Uterus (tissue), 2 donors: ENCODE measurements around the gene THPO.

ENCODE experiments used
- POLR2A ChIP-seq, 2 donors: fragments of 450-650 bp; IDR thresholded peaks; one replicate each; pipeline ENCODE4 v1.6.1; 2016; ENCODE audit warnings: antibody characterized with exemption in 2 of 2, mild to moderate bottlenecking in 1 of 2, moderate library complexity in 1 of 2
- TF ChIP-seq, protein P1 (sequence below), 4 experiments: fragments of 200-600 bp in 2 of 4; fragments of 450-650 bp in 2 of 4; sonication (generic) in 2 of 4; IDR thresholded peaks; one replicate each; pipeline ENCODE4 v1.5.1; 2016 to 2019; ENCODE audit warnings: antibody characterized with exemption in 4 of 4, mild to moderate bottlenecking in 2 of 4, moderate library complexity in 1 of 4

DNA sequence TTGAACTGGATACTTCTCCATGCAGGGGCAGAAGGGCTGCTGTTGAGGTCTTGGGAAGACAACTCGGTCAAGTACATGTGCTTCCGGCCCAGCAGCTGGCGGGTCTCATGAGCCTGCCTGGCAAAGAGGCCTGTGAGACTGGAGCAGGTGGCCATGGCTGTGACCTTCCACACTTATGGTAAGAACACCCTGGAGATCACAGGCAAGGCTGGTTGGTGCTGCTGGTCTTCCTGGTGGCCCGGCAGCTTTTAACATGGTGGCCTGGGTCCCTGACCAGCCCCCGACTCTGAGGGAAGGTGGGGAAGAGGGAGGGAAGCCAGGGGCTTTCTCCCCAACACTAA lies 17.3 kb upstream of the THPO start:
- TF ChIP-seq, protein P1, sequence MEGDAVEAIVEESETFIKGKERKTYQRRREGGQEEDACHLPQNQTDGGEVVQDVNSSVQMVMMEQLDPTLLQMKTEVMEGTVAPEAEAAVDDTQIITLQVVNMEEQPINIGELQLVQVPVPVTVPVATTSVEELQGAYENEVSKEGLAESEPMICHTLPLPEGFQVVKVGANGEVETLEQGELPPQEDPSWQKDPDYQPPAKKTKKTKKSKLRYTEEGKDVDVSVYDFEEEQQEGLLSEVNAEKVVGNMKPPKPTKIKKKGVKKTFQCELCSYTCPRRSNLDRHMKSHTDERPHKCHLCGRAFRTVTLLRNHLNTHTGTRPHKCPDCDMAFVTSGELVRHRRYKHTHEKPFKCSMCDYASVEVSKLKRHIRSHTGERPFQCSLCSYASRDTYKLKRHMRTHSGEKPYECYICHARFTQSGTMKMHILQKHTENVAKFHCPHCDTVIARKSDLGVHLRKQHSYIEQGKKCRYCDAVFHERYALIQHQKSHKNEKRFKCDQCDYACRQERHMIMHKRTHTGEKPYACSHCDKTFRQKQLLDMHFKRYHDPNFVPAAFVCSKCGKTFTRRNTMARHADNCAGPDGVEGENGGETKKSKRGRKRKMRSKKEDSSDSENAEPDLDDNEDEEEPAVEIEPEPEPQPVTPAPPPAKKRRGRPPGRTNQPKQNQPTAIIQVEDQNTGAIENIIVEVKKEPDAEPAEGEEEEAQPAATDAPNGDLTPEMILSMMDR (IDR thresholded peaks at IDR 0.05), result no peak
- TF ChIP-seq POLR2A (IDR thresholded peaks at IDR 0.05), result no peak
